Naive B cell (primary cell): Measurements from ENCODE around the gene ALDOC. TPM values are rescaled to one million over a fixed set of nuclear protein-coding genes. Genes with fewer than 3 reads are reported as not detected.

Experiments used
- ATAC-seq, 2 donors: fragments of 150-1000 bp; cut with Tn5 transposase; 2 replicates each; pipeline ENCODE4 v1.10.0; 2021; ENCODE audit warnings: low read depth in 2 of 2, mild to moderate bottlenecking in 2 of 2, moderate library complexity in 2 of 2
- DNase-seq: peaks from one replicate; pipeline ENCODE4 v3.0.0; 2022
- H3K27ac Mint-ChIP-seq, 6 donors: one replicate each; pipeline ENCODE4 v1.8.0; 2020 to 2022; ENCODE audit warnings: mild to moderate bottlenecking in 6 of 6, mixed read lengths in 6 of 6, moderate library complexity in 5 of 6, inconsistent platforms in 2 of 6
- H3K27me3 Mint-ChIP-seq, 3 donors: one replicate each; pipeline ENCODE4 v1.8.0; 2021 to 2022; ENCODE audit warnings: mixed read lengths in 3 of 3, mild to moderate bottlenecking in 1 of 3
- H3K36me3 Mint-ChIP-seq, 2 donors: one replicate each; pipeline ENCODE4 v1.8.0; 2020 to 2022; ENCODE audit warnings: mixed read lengths in 2 of 2, inconsistent platforms in 1 of 2, mild to moderate bottlenecking in 1 of 2
- H3K4me1 Mint-ChIP-seq, 3 donors: one replicate each; pipeline ENCODE4 v1.8.0; 2020 to 2022; ENCODE audit warnings: mixed read lengths in 3 of 3, inconsistent platforms in 1 of 3, mild to moderate bottlenecking in 1 of 3, moderate library complexity in 1 of 3
- H3K4me3 Mint-ChIP-seq, 8 donors: one replicate each; pipeline ENCODE4 v1.8.0; 2020 to 2022; ENCODE audit warnings: mild to moderate bottlenecking in 8 of 8, mixed read lengths in 8 of 8, moderate library complexity in 8 of 8, inconsistent platforms in 2 of 8
- H3K9me3 Mint-ChIP-seq, 7 donors: one replicate each; pipeline ENCODE4 v1.8.0; 2020 to 2022; ENCODE audit warnings: mixed read lengths in 7 of 7, mild to moderate bottlenecking in 5 of 7, inconsistent platforms in 2 of 7, moderate library complexity in 1 of 7
- polyA plus RNA-seq, 6 donors: library from polyadenylated mRNA; unstranded; fragments of 300-500 nt; fragmentation: Illumina TruSeq; gene quantifications; one replicate each; pipeline ENCODE4 v1.2.3, GENCODE V29; 2021; ENCODE audit warnings: low read depth in 6 of 6

The ALDOC gene
- 10 to 100 TPM; 30.6 to 67.9 (median 48.3) TPM for polyA plus RNA-seq

- ATAC-seq (peak; percentile 98), DNase-seq (peak; percentile 97)
- Mint-ChIP-seq H3K9me3 (no peaks in the 10 kb centered on the region), H3K36me3 (peaks cover 0 to 4% of the 10 kb centered on the region in 2 donors), H3K27ac (peak within 1 kb of the TSS; percentile 8 to 97 (median 88)), H3K4me3 (peak within 1 kb of the TSS; percentile 80 to 99 (median 88)), H3K4me1 (peaks cover 20 to 30% (median 29%) of the 10 kb centered on the region in 3 donors), H3K27me3 (no peaks in the 10 kb centered on the region)
Measured at GRCh38 chr17:28576758-28577465, at the start of gene ALDOC. ALDOC (minus strand) TSS chr17:28576895; CDS start chr17:28575532, 1,363 bp downstream.

DNA sequence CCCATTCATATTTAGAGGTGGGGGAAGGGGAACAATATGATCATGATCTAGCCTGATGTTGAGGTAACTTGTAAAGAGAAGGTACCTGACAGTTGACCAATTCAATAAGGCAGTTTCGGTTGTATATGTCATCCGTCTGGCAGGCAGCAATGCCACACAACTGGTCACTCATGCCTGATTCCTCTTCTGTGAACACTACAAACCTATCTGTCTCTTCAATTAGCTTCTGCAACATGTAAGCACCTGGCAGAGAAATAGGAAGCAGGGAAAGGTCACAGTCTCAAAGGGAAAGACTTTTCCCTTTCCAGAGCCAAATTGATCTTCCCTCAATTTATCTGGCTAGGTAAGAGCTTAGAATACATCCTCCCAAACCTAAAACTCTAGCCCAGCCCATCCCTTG, 47.5 kb upstream of the ALDOC start:
- DNase-seq (no peak), ATAC-seq (no peak)
- peaks cover 15 to 48% of the 10 kb centered on the region in 2 donors for H3K36me3 Mint-ChIP-seq
- H3K27ac Mint-ChIP-seq, result no peak overlapping the region
- H3K27me3 Mint-ChIP-seq, result no peaks in the 10 kb centered on the region
- no peaks in the 10 kb centered on the region for H3K9me3 Mint-ChIP-seq
- peaks cover 0 to 13% (median 0%) of the 10 kb centered on the region in 3 donors for H3K4me1 Mint-ChIP-seq
- no peak overlapping the region for H3K4me3 Mint-ChIP-seq

DNA sequence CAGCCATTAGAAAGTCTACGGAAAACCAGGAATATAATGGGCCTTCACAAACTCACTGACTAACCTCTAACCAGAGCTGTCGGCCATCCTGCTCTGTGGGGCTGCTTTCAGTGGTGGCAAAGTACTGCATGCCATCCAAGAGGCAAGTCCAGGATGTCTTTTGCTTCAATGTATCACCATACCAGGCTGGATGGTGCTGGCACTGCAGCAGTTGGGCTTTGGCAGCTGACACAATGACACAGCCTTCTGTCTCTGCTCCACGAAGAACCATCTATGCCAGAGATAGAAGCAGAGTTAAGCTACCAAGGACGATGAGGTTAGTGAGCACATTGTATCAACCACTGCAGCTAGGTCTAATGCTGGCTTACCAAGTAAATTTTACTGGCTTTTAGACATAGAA, 47.0 kb upstream of the ALDOC start:
- Mint-ChIP-seq H3K27ac (no peak overlapping the region), H3K36me3 (peaks cover 18 to 52% of the 10 kb centered on the region in 2 donors), H3K9me3 (no peaks in the 10 kb centered on the region), H3K27me3 (no peaks in the 10 kb centered on the region), H3K4me3 (no peak overlapping the region), H3K4me1 (peaks cover 0 to 13% (median 0%) of the 10 kb centered on the region in 3 donors)
- DNase-seq (no peak), ATAC-seq (no peak)

- H3K4me1 Mint-ChIP-seq, result peaks cover 0 to 8% (median 0%) of the 10 kb centered on the region in 3 donors
- DNase-seq, result no peak
- no peak overlapping the region for H3K27ac Mint-ChIP-seq
- no peaks in the 10 kb centered on the region for H3K9me3 Mint-ChIP-seq
- no peak for ATAC-seq
- H3K36me3 Mint-ChIP-seq, result peaks cover 25 to 42% of the 10 kb centered on the region in 2 donors
- no peaks in the 10 kb centered on the region for H3K27me3 Mint-ChIP-seq
- no peak overlapping the region for H3K4me3 Mint-ChIP-seq
Measured at GRCh38 chr17:28622186-28622585, 45.5 kb upstream of the ALDOC start.

DNA sequence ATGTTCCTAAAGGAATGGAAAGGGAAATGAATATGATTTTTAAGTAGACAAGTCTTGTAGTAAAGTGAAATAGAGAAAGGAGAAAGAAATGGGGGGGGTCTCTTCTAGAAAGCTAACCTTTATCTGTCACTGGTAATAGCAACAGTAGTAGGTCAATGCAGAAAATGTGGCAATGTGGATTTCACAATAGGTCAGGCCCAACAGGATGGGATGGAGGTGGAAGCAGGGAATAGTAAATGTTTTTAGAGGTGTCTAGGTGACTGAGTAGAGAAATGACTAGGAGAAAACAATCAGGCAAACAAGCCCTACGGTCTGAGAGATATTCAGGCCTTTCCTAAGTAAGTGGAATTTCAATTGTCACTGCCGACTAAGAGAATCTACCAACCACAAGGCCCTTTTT, 43.3 kb upstream of the ALDOC start:
- peaks cover 6 to 15% (median 14%) of the 10 kb centered on the region in 3 donors for H3K4me1 Mint-ChIP-seq
- H3K27me3 Mint-ChIP-seq, result no peaks in the 10 kb centered on the region
- peaks cover 0 to 2% (median 0%) of the 10 kb centered on the region in 7 donors for H3K9me3 Mint-ChIP-seq
- no peak overlapping the region for H3K4me3 Mint-ChIP-seq
- DNase-seq (no peak), ATAC-seq (no peak)
- H3K27ac Mint-ChIP-seq, result peak overlapping the region in 2 of 6 donors; percentile 21 to 38
- H3K36me3 Mint-ChIP-seq, result peaks cover 38 to 40% of the 10 kb centered on the region in 2 donors

GRCh38 chr17:28618464-28618863, 41.8 kb upstream of the ALDOC start:
- ATAC-seq, result no peak
- Mint-ChIP-seq H3K27ac (peak overlapping the region in 1 of 6 donors; percentile 76), H3K36me3 (peaks cover 32 to 42% of the 10 kb centered on the region in 2 donors), H3K9me3 (peaks cover 0 to 2% (median 0%) of the 10 kb centered on the region in 7 donors), H3K4me1 (peaks cover 13 to 29% (median 25%) of the 10 kb centered on the region in 3 donors), H3K4me3 (no peak overlapping the region), H3K27me3 (no peaks in the 10 kb centered on the region)
- DNase-seq, result no peak

DNA sequence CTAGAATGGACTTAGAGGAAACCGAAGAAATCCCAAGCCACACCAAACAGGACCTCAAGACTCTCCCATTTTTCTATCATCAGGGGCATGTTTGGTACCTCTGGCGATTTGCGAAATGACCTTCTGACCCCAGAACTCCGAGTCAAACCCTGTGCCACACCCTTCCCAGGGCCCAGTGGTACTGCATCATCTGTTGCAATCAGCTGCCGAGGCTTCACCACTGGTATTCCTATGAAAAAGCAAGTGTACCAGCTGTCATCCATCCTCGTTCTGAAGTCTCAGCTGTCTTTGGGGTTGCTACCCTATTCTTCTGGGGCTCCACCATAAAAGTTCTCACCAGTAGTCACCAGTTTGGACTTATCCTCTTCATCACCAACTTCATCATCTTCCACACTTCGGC, 39.6 kb upstream of the ALDOC start:
- H3K4me1 Mint-ChIP-seq, result peaks cover 23 to 43% (median 39%) of the 10 kb centered on the region in 3 donors
- no peak for DNase-seq
- peaks cover 0 to 2% (median 0%) of the 10 kb centered on the region in 7 donors for H3K9me3 Mint-ChIP-seq
- peak overlapping the region in 4 of 6 donors; percentile 24 to 79 (median 68) for H3K27ac Mint-ChIP-seq
- ATAC-seq, result no peak
- H3K36me3 Mint-ChIP-seq, result peaks cover 23 to 29% of the 10 kb centered on the region in 2 donors
- no peaks in the 10 kb centered on the region for H3K27me3 Mint-ChIP-seq
- H3K4me3 Mint-ChIP-seq, result no peak overlapping the region

- Mint-ChIP-seq H3K27ac (peak overlapping the region in 2 of 6 donors; percentile 15 to 78), H3K36me3 (peaks cover 23 to 29% of the 10 kb centered on the region in 2 donors), H3K27me3 (no peaks in the 10 kb centered on the region)
Measured at GRCh38 chr17:28615260-28615940, 38.7 kb upstream of the ALDOC start.

DNA sequence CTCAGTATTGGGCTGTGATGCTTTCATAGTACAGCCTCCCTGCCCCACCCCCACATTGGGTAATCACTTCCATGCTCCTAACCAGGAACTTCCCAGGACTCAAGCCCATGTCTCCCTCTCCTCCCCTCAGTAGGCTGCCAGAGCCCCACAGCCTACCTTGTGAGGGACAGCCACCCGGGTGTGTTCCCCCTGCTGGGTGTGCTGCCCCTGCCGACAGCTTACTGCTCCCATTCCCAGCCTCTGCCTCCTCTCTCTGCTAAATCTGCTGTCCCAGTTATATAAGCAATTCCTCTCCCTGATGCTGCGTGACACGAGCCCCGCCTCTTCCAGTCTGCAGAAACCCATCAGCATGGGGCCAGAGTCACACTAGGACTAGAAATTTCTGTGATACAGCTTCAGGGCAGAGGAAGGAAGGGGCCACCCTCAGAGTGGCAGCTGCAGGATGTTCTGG, 37.3 kb upstream of the ALDOC start, which contains the start of gene RSKR:
Gene RSKR (minus strand): TSS at position 255 of the 451 bp plus-strand sequence. CDS start 24 bp downstream, at position 231.
- peak within 1 kb of the TSS in 2 of 8 donors; percentile 32 to 72 for H3K4me3 Mint-ChIP-seq
- DNase-seq (no peak), ATAC-seq (no peak)
- peaks cover 23 to 43% (median 39%) of the 10 kb centered on the region in 3 donors for H3K4me1 Mint-ChIP-seq
- H3K36me3 Mint-ChIP-seq, result peaks cover 18 to 25% of the 10 kb centered on the region in 2 donors
- no peaks in the 10 kb centered on the region for H3K27me3 Mint-ChIP-seq
- peaks cover 0 to 2% (median 0%) of the 10 kb centered on the region in 7 donors for H3K9me3 Mint-ChIP-seq
- H3K27ac Mint-ChIP-seq, result peak within 1 kb of the TSS in 4 of 6 donors; percentile 32 to 73 (median 58)

More at GRCh38 chr17:28615260-28615940, 38.7 kb upstream of the ALDOC start:
- H3K9me3 Mint-ChIP-seq, result peaks cover 0 to 2% (median 0%) of the 10 kb centered on the region in 7 donors
- H3K4me1 Mint-ChIP-seq, result peaks cover 23 to 43% (median 39%) of the 10 kb centered on the region in 3 donors
- no peak overlapping the region for H3K4me3 Mint-ChIP-seq
- peak; percentile 69 to 73 for ATAC-seq
- DNase-seq, result no peak

- Mint-ChIP-seq H3K27me3 (no peaks in the 10 kb centered on the region), H3K4me1 (peaks cover 23 to 43% (median 39%) of the 10 kb centered on the region in 3 donors), H3K27ac (peak overlapping the region in 2 of 6 donors; percentile 32 to 51), H3K9me3 (peaks cover 0 to 2% (median 0%) of the 10 kb centered on the region in 7 donors), H3K4me3 (peak overlapping the region in 1 of 8 donors; percentile 72), H3K36me3 (peaks cover 14 to 20% of the 10 kb centered on the region in 2 donors)
- peak; percentile 37 to 56 for ATAC-seq
- DNase-seq, result peak; percentile 40
Measured at GRCh38 chr17:28612936-28613872, 36.5 kb upstream of the ALDOC start.

- Mint-ChIP-seq H3K9me3 (peaks cover 0 to 2% (median 0%) of the 10 kb centered on the region in 7 donors), H3K4me1 (peaks cover 23 to 43% (median 39%) of the 10 kb centered on the region in 3 donors), H3K4me3 (peak overlapping the region in 3 of 8 donors; percentile 23 to 45 (median 26)), H3K27ac (peak overlapping the region in 4 of 6 donors; percentile 32 to 92 (median 60)), H3K36me3 (peaks cover 14 to 20% of the 10 kb centered on the region in 2 donors), H3K27me3 (no peaks in the 10 kb centered on the region)
- no peak for DNase-seq
- ATAC-seq, result peak; percentile 48 to 58
Measured at GRCh38 chr17:28612531-28612930, 35.8 kb upstream of the ALDOC start.

GRCh38 chr17:28610376-28610775, 33.7 kb upstream of the ALDOC start:
- Mint-ChIP-seq H3K4me1 (peaks cover 20 to 32% (median 28%) of the 10 kb centered on the region in 3 donors), H3K36me3 (peaks cover 0 to 7% of the 10 kb centered on the region in 2 donors), H3K27ac (peak overlapping the region in 2 of 6 donors; percentile 23 to 88), H3K4me3 (no peak overlapping the region), H3K27me3 (no peaks in the 10 kb centered on the region), H3K9me3 (no peaks in the 10 kb centered on the region)
- no peak for DNase-seq
- ATAC-seq, result no peak
